HEK293 (cell line): Measurements from ENCODE around the gene CNIH3.

Experiments
- BCL6B ChIP-seq: fragments of 450-650 bp; formaldehyde crosslinking; IDR thresholded peaks from 2 replicates; pipeline ENCODE4 v1.5.1; 2017; ENCODE audit warnings: missing biosample characterization, missing genetic modification characterization
- CTCF ChIP-seq: fragments of 450-650 bp; formaldehyde crosslinking; IDR thresholded peaks from 2 replicates; pipeline ENCODE4 v1.5.1; 2016; ENCODE audit warnings: missing biosample characterization, missing genetic modification characterization
- GLI2 ChIP-seq: fragments of 450-650 bp; formaldehyde crosslinking; IDR thresholded peaks from 2 replicates; pipeline ENCODE4; 2017; ENCODE audit warnings: missing biosample characterization, missing genetic modification characterization, low read depth, borderline replicate concordance
- GLI4 ChIP-seq: fragments of 450-650 bp; formaldehyde crosslinking; IDR thresholded peaks from 2 replicates; pipeline ENCODE4 v1.5.1; 2016; ENCODE audit warnings: missing biosample characterization, missing genetic modification characterization
- HIC1 ChIP-seq: fragments of 450-650 bp; formaldehyde crosslinking; IDR thresholded peaks from 2 replicates; pipeline ENCODE4 v1.5.1; 2016; ENCODE audit warnings: missing biosample characterization, missing genetic modification characterization
- KLF1 ChIP-seq: fragments of 450-650 bp; formaldehyde crosslinking; IDR thresholded peaks from 2 replicates; pipeline ENCODE4 v1.5.1; 2016; ENCODE audit warnings: missing biosample characterization, missing genetic modification characterization
- OSR2 ChIP-seq: fragments of 450-650 bp; formaldehyde crosslinking; IDR thresholded peaks from 2 replicates; pipeline ENCODE4 v1.5.1; 2016; ENCODE audit warnings: missing biosample characterization, missing genetic modification characterization
- PBX3 ChIP-seq: sonication (generic); formaldehyde crosslinking; IDR thresholded peaks from 2 replicates; pipeline ENCODE4 v1.8.1; 2022; ENCODE audit warnings: mild to moderate bottlenecking, moderate library complexity, missing genetic modification reagents
- PRDM1 ChIP-seq: fragments of 450-650 bp; formaldehyde crosslinking; IDR thresholded peaks from 2 replicates; pipeline ENCODE4; 2016; ENCODE audit warnings: missing biosample characterization, missing genetic modification characterization
- RBAK ChIP-seq: fragments of 450-650 bp; formaldehyde crosslinking; IDR thresholded peaks from 2 replicates; pipeline ENCODE4 v1.5.1; 2016; ENCODE audit warnings: missing biosample characterization, missing genetic modification characterization
- SCRT1 ChIP-seq: fragments of 450-650 bp; formaldehyde crosslinking; IDR thresholded peaks from 2 replicates; pipeline ENCODE4 v1.5.1; 2016; ENCODE audit warnings: missing biosample characterization, missing genetic modification characterization, borderline replicate concordance
- YY2 ChIP-seq: fragments of 450-650 bp; formaldehyde crosslinking; IDR thresholded peaks from 2 replicates; pipeline ENCODE4 v1.5.1; 2016; ENCODE audit warnings: missing biosample characterization, missing genetic modification characterization
- ZBTB10 ChIP-seq: fragments of 450-650 bp; formaldehyde crosslinking; IDR thresholded peaks from 2 replicates; pipeline ENCODE4 v1.5.1; 2016; ENCODE audit warnings: missing biosample characterization, missing genetic modification characterization
- ZBTB20 ChIP-seq: fragments of 450-650 bp; formaldehyde crosslinking; IDR thresholded peaks from 2 replicates; pipeline ENCODE4 v1.5.1; 2016; ENCODE audit warnings: missing biosample characterization, missing genetic modification characterization
- ZBTB8A ChIP-seq: fragments of 450-650 bp; formaldehyde crosslinking; IDR thresholded peaks from 2 replicates; pipeline ENCODE4 v1.5.1; 2016; ENCODE audit warnings: missing biosample characterization, missing genetic modification characterization
- ZEB2 ChIP-seq: fragments of 450-650 bp; formaldehyde crosslinking; IDR thresholded peaks from 2 replicates; pipeline ENCODE4 v1.5.1; 2016; ENCODE audit warnings: missing biosample characterization, missing genetic modification characterization
- ZNF157 ChIP-seq: fragments of 450-650 bp; formaldehyde crosslinking; IDR thresholded peaks from 2 replicates; pipeline ENCODE4 v1.5.1; 2016; ENCODE audit warnings: missing biosample characterization, missing genetic modification characterization
- ZNF175 ChIP-seq: fragments of 450-650 bp; formaldehyde crosslinking; IDR thresholded peaks from 2 replicates; pipeline ENCODE4 v1.5.1; 2016; ENCODE audit warnings: missing biosample characterization, missing genetic modification characterization
- ZNF184 ChIP-seq: fragments of 450-650 bp; IDR thresholded peaks from 2 replicates; pipeline ENCODE4 v1.5.1; 2018; ENCODE audit warnings: missing biosample characterization, mild to moderate bottlenecking, missing genetic modification characterization
- ZNF214 ChIP-seq: fragments of 450-650 bp; formaldehyde crosslinking; IDR thresholded peaks from 2 replicates; pipeline ENCODE4 v1.5.1; 2017; ENCODE audit warnings: missing biosample characterization, mild to moderate bottlenecking, missing genetic modification characterization, borderline replicate concordance
- ZNF292 ChIP-seq: fragments of 450-650 bp; formaldehyde crosslinking; IDR thresholded peaks from 2 replicates; pipeline ENCODE4 v1.5.1; 2016; ENCODE audit warnings: low read depth, missing biosample characterization, missing genetic modification characterization, borderline replicate concordance
- ZNF350 ChIP-seq: fragments of 450-650 bp; formaldehyde crosslinking; IDR thresholded peaks from 2 replicates; pipeline ENCODE4 v1.5.0; 2017; ENCODE audit warnings: missing biosample characterization, mild to moderate bottlenecking, missing genetic modification characterization
- ZNF560 ChIP-seq: fragments of 450-650 bp; formaldehyde crosslinking; IDR thresholded peaks from 2 replicates; pipeline ENCODE4 v1.5.1; 2017; ENCODE audit warnings: missing biosample characterization, missing genetic modification characterization, borderline replicate concordance
- ZNF621 ChIP-seq: fragments of 450-650 bp; formaldehyde crosslinking; IDR thresholded peaks from 2 replicates; pipeline ENCODE4 v1.5.1; 2017; ENCODE audit warnings: missing biosample characterization, missing genetic modification characterization
- ZNF645 ChIP-seq: fragments of 450-650 bp; formaldehyde crosslinking; IDR thresholded peaks from 2 replicates; pipeline ENCODE4; 2016; ENCODE audit warnings: missing biosample characterization, missing genetic modification characterization
- ZNF658 ChIP-seq: fragments of 450-650 bp; formaldehyde crosslinking; IDR thresholded peaks from 2 replicates; pipeline ENCODE4; 2016; ENCODE audit warnings: missing biosample characterization, missing genetic modification characterization
- ZNF677 ChIP-seq: fragments of 450-650 bp; IDR thresholded peaks from 2 replicates; pipeline ENCODE4 v1.5.0; 2018; ENCODE audit warnings: missing biosample characterization, mild to moderate bottlenecking, missing genetic modification characterization, moderate library complexity
- ZNF785 ChIP-seq: fragments of 450-650 bp; formaldehyde crosslinking; IDR thresholded peaks from 2 replicates; pipeline ENCODE4 v1.5.1; 2016; ENCODE audit warnings: missing biosample characterization, missing genetic modification characterization
- ZXDB ChIP-seq: fragments of 450-650 bp; formaldehyde crosslinking; IDR thresholded peaks from 2 replicates; pipeline ENCODE4 v1.5.1; 2016; ENCODE audit warnings: missing biosample characterization, missing genetic modification characterization

CNIH3 gene

GRCh38 chr1:224621813-224622682 is 5.9 kb downstream of the CNIH3 start (continued):
- peak; percentile 61; the same call in 1 of the 2 replicates for TF ChIP-seq ZBTB10
- peak; percentile 87 for TF ChIP-seq ZEB2 (tag by site-specific recombination)
- TF ChIP-seq GLI2 = peak; percentile 11; the same call in 1 of the 2 replicates
- peak; percentile 90 for TF ChIP-seq ZXDB (tag by site-specific recombination)
- no peak for TF ChIP-seq ZNF350
- TF ChIP-seq ZBTB20 (tag by site-specific recombination) = no peak
- TF ChIP-seq ZNF184 (tag by site-specific recombination) = peak; percentile 93
- no peak for TF ChIP-seq KLF1 (tag by site-specific recombination)
- no peak for TF ChIP-seq BCL6B (tag by site-specific recombination)
- TF ChIP-seq OSR2 (tag by site-specific recombination) = peak; percentile 72
- TF ChIP-seq ZNF645 = no peak
- TF ChIP-seq ZNF175 (tag by site-specific recombination) = no peak
- no peak for TF ChIP-seq ZNF621
- TF ChIP-seq ZNF292 (tag by site-specific recombination) = no peak
- no peak for TF ChIP-seq ZNF214
- peak; percentile 20; the same call in 1 of the 2 replicates for TF ChIP-seq ZNF785
- TF ChIP-seq ZBTB8A (tag by site-specific recombination) = no peak
- no peak for TF ChIP-seq ZNF658 (tag by site-specific recombination)
- no peak for TF ChIP-seq ZNF157 (tag by site-specific recombination)
- TF ChIP-seq RBAK (tag by site-specific recombination) = 0 out of 2 replicates have a peak, but pooled peaks have one; percentile 14
- no peak; the same call in 1 of the 2 replicates for TF ChIP-seq ZNF677 (tag by site-specific recombination)
- no peak; the same call in 1 of the 2 replicates for TF ChIP-seq YY2 (tag by site-specific recombination)
- TF ChIP-seq PBX3 (CRISPR knock-in tag) = no peak
- no peak for TF ChIP-seq GLI4 (tag by site-specific recombination)
- TF ChIP-seq HIC1 (tag by site-specific recombination) = no peak
- no peak for TF ChIP-seq CTCF (tag by site-specific recombination)
- no peak for TF ChIP-seq ZNF560 (tag by site-specific recombination)
- TF ChIP-seq PRDM1 = peak; percentile 96
- TF ChIP-seq SCRT1 = no peak
